HepG2 (cell line): ENCODE data around the gene ETV1.

Experiments used
- CREM ChIP-seq, 2 experiments: sonication (generic) in 1 of 2; formaldehyde crosslinking in 1 of 2; IDR thresholded peaks; 2 replicates each; pipeline versions ENCODE4 v1.4.0 to v1.6.1; 2016 to 2020; ENCODE audit warnings: antibody characterized with exemption in 1 of 2, mild to moderate bottlenecking in 1 of 2, missing genetic modification reagents in 1 of 2
- SRSF1 ChIP-seq: fragments of 200-400 bp; formaldehyde crosslinking; optimal IDR thresholded peaks from 2 replicates; pipeline ENCODE3; 2017; ENCODE audit warnings: mild to moderate bottlenecking, low read depth, low read length, moderate library complexity
- TBP ChIP-seq: sonication (generic); formaldehyde crosslinking; IDR thresholded peaks from 2 replicates; pipeline ENCODE4 v1.5.0; 2020; ENCODE audit warnings: missing genetic modification reagents
- ZNF317 ChIP-seq: sonication (generic); formaldehyde crosslinking; IDR thresholded peaks from 2 replicates; pipeline ENCODE4 v1.5.0; 2020; ENCODE audit warnings: mild to moderate bottlenecking, missing genetic modification reagents

- TF ChIP-seq TBP (CRISPR knock-in tag) (no peak), CREM (IDR thresholded peaks at IDR 0.05) (no peak), CREM (CRISPR knock-in tag; IDR thresholded peaks at IDR 0.05) (no peak), SRSF1 (no peak), ZNF317 (CRISPR knock-in tag) (no peak)
Measured at GRCh38 chr7:13992596-13992964, 3.1 kb upstream of the ETV1 start.
